NB4 (cell line): Measurements from ENCODE around the gene SIX4.
"Not testable (repeated sequence)": the region's sequence is repeated elsewhere in the genome, so short reads cannot be mapped to it uniquely, and the experiment has no call there.

Source experiments
- DNase-seq: peaks from one replicate; pipeline ENCODE4 v3.0.0; 2010; ENCODE audit warnings: low read depth
- H3K4me3 ChIP-seq: one replicate; pipeline ENCODE4 v1.5.1; 2011; ENCODE audit warnings: mild to moderate bottlenecking, low read depth, low read length, moderate library complexity
- CTCF ChIP-seq: IDR thresholded peaks from one replicate; pipeline ENCODE4 v1.5.1; 2012; ENCODE audit warnings: low read depth, low read length
- MAX ChIP-seq: IDR thresholded peaks from 2 replicates; pipeline ENCODE4 v1.6.1; 2011; ENCODE audit warnings: low read depth, low read length
- MYC ChIP-seq: IDR thresholded peaks from 2 replicates; pipeline ENCODE4 v1.6.1; 2011; ENCODE audit warnings: low read depth, low read length
- POLR2A ChIP-seq: IDR thresholded peaks from 2 replicates; pipeline ENCODE4 v1.6.1; 2011; ENCODE audit warnings: mild to moderate bottlenecking; ENCODE audit not compliant: insufficient read length; ENCODE audit errors: extremely low read depth

Gene SIX4

GRCh38 chr14:60738843-60739508, 14.8 kb upstream of the SIX4 start:
- H3K4me3 ChIP-seq = no peak overlapping the region
- DNase-seq = no peak
- TF ChIP-seq MAX (no peak), CTCF (no peak), POLR2A (no peak), MYC (no peak)

GRCh38 chr14:60736494-60736893, 12.3 kb upstream of the SIX4 start:
- TF ChIP-seq CTCF (no peak), MYC (no peak), MAX (no peak), POLR2A (no peak)
- DNase-seq = no peak
- H3K4me3 ChIP-seq = peak overlapping the region; percentile 33

- TF ChIP-seq MYC = no peak
- TF ChIP-seq POLR2A = no peak
- TF ChIP-seq CTCF = no peak
- TF ChIP-seq MAX = no peak
- DNase-seq = no peak
- H3K4me3 ChIP-seq = peak overlapping the region; percentile 95
Measured at GRCh38 chr14:60735416-60735815, 11.3 kb upstream of the SIX4 start.

GRCh38 chr14:60734465-60735242, 10.5 kb upstream of the SIX4 start, which contains the start of gene MNAT1:
Gene MNAT1 (plus strand): TSS chr14:60734761. CDS start chr14:60734863, 102 bp downstream.
- TF ChIP-seq MYC (peak; percentile 71), CTCF (no peak), POLR2A (peak; percentile 78), MAX (0 out of 2 replicates have a peak, but pooled peaks have one; percentile 18)
- DNase-seq = peak; percentile 89
- H3K4me3 ChIP-seq = peak within 1 kb of the TSS; percentile 95

- H3K4me3 ChIP-seq = no peak overlapping the region
- TF ChIP-seq CTCF (no peak), MYC (no peak), MAX (no peak), POLR2A (no peak)
- no peak for DNase-seq
Measured at GRCh38 chr14:60732840-60733483, 8.8 kb upstream of the SIX4 start.

- DNase-seq, H3K4me3 ChIP-seq: not testable (repeated sequence)
Measured at GRCh38 chr14:60731291-60731690, 7.1 kb upstream of the SIX4 start.
